ENCODE data around the gene NHEJ1.
A peak's percentile ranks its signal among the peaks of the same experiment; 100 is the strongest.

The NHEJ1 gene

DNA sequence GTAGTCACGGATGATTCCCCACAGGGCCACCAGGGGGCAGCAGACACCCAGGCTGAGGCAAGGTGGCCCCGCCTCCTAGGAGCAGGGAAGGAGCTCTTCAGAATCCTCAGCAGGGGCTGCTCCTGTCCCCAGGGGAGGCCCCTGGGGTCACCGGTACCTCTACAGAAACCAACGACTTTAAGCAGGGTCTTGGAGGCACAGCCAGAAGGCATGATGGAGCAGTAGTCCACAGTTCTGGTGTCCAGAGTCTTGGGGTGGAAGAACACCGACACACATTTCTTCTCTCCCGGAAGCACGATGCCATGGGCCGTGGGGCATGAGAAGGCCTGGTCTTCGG lies 130.8 kb downstream of the NHEJ1 start:
- DNase-seq (ENCODE audit: low read depth), result peak; percentile 68

DNA sequence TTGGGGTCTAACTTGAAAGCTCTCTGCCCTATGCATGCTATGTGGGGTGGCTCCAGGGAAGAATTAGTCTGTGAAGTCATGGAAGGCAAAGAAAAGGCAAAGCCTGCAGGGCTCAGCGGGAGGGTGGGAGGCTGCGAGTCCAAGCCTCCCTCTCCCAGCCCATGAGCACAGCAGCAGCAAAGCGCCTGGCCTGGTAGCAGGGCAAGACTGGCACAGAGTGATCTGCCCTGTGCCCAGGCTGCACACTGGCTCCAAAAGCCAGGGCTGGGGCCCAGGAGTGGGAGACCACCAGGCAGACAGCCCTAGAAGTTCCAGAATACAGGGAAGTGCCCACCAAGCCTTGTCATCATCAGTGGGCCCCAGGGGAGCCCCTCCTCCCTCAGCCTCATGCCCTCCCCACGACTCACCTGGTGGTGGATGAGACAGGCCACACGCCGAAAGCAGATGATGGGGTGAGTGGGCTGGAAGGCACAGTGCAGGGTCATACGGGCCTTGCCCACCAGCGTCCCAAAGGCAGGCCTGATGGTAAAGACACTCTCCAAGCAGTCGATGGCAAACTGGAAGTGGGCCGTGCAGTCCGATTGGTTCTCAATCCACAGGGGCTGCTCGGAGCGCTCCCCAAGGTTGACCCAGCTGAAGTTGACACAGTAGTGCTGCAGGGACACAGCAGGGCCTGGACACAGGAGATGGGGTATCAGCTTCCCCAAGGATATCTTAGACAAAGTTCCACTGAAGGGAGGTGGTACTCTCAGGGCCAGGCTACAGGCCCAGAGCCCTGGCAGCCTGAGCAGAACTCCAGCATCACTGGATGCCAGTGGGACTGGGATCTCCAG lies 131.4 kb downstream of the NHEJ1 start:
- no peak for DNase-seq (ENCODE audit: low read depth)

DNA sequence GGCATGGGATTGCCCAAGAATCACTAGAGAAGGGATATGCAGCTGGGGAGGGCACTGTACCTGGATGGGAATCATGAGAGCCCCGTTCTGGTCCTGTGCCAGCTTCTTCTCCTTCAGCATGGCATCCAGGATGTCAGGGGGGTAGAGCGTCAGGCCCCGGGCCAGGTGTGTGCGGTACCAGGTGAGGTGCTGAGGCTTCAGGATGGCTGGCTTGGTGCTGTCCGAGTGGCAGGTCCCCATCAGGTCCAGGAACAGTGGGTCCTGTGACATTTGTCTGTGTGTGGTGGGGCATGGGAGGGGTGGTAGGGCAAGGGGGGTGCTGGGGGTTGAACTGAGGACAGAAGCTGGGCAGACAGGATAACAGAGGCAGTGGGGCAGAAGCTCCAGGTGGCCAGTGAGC lies 132.5 kb downstream of the NHEJ1 start:
- no peak for DNase-seq (ENCODE audit: low read depth)

DNA sequence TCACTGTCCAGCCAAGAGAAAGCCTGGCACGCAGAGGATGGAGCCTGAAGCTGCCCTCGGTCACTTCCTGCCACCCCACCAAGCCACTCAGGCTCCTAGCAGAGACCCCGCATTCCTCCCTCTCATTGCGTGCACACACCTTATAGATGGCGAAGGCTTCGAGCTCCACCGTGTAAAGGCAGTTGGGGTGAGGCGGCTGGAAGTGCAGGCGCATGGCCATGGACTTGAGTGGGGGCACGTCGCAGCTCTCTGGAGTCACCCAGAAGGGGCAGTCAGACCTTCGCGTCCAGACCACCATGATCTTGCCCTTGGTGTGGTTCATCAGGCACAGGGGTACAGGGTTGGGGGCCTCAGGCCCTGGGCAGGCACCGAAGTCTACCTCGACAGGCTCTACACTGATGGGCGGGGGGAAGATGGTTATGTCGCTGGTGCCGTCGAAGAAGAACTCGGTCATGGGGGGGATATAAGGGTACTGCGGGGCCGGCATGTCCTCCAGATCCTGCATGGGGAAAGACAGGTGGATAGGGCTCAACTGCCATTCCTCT lies 133.0 kb downstream of the NHEJ1 start:
- no peak for DNase-seq (ENCODE audit: low read depth)

DNA sequence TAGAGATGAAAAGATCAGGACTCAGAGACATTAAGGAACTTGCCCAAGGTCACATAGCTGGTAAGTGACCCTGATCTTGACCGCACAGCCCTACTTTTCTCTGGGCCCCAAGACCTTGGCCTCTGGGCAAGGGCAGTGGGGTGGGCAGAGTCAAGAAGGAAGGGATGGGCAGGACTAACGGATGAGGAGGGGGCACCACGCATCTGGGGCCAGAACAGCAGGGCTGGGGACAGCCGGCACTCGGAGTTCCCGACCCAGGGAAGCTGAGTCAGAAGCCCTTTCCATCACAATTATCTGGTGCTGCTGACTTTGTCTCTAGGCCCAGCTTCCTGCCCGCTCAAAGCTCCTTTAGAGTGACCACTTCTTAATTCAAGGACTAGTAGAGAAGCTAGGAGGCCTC lies 133.7 kb downstream of the NHEJ1 start:
- DNase-seq (ENCODE audit: low read depth), result no peak

DNA sequence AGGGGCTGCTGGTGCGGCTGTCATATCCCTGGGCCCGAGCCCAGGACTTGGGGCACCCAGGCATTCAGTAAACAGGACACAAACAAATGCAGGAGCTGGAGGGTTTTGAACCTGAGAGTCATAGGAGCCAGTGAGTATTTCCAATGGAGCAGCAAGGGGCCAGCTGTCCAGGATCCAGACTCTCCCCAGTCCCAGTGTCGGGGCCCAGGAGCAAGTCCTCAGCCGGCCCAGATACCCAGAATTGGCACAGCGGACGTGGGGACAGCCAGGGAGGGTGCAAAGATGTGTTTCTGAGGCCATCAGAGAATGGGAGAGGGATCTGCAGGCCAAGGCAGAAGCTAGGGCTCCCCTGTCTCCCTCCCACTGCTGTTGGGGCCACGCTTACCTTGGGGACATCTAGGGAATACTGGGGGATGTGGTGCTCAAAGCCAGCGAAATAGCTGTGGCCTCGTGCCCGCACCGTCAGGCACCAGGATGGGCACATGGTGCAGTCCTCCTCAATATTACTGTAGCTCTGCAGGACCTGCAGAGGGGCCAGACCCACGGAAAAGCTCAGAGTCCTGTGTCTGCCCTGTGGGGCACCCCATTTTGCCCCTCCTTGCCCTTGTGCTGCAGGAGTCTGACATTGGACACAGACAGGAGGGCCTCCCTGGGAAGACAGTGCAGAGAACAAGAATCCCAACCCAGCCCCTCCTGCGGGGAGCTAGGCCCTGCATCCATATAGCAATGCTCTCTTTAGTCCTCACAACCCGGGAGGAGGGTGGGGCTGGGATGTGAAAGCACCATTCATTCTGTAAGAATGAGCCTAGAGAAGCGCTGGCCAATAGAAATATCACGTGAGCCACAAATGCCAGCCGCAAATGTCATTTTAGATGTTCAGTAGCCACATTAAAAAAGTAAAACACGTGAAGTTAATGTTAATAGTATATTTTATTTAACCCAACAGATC lies 134.7 kb downstream of the NHEJ1 start:
- DNase-seq (ENCODE audit: low read depth), result no peak

All from stimulated activated CD4-positive, alpha-beta T cell treated with anti-CD3 and anti-CD28 coated beads, Interleukin-2, amount 100 ng/mL, for 4 hours (primary cell).